NCI-H1436 (cell line): ENCODE results near the gene OR11H6.
"Not testable (repeated sequence)": the region's sequence is repeated elsewhere in the genome, so short reads cannot be mapped to it uniquely, and the experiment has no call there.

Experiments
- DNase-seq: peaks from one replicate; lab custom pipeline; 2025; lab: John Stamatoyannopoulos, UW

Gene OR11H6

DNA sequence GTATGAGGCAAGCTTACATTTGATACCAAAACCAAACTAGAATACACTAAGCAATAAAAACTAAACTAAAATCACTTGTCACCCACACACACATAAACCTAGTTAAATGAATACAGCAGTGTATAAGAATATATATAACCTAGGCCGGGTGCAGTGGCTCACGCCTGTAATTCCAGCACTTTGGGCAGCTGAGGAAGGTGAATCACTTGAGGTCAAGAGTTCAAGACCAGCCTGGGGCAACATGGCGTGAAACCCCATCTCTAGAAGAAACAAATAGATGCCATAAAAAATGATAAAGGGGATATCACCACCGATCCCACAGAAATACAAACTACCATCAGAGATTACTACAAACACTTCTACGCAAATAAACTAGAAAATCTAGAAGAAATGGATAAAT lies 40.9 kb downstream of the OR11H6 start:
- not testable (repeated sequence) for DNase-seq

DNA sequence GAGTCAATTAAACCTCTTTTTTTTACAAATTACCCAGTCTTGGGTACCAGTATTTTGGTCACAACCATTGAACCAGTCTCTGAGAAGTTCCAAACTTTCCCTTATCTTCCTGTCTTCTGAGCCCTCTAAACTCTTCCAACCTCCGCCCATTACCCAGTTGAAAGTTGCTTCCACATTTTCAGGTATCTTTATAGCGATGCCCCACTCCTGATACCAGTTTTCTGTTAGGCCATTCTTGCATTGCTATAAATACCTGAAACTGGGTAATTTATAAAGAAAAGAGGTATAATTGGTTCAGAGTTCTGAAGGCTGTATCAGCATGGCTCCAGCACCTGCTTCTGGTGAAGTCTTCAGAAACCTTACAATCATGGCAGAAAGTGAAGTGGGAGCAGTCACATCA lies 50.6 kb downstream of the OR11H6 start:
- no peak for DNase-seq
